GM12872 (cell line): ENCODE measurements around the gene CLEC4E.
A peak's percentile ranks its signal among the peaks of the same experiment; 100 is the strongest.

ENCODE experiments used
- CTCF ChIP-seq: IDR thresholded peaks from 3 replicates; pipeline ENCODE4 v1.5.1; 2011; ENCODE audit warnings: low read depth, mild to moderate bottlenecking, low read length, moderate library complexity; ENCODE audit not compliant: insufficient read depth

The CLEC4E gene

GRCh38 chr12:8537820-8538219 is 2.9 kb downstream of the CLEC4E start:
- peak; percentile 62 for TF ChIP-seq CTCF

- no peak for TF ChIP-seq CTCF
These were observed 8.7 kb downstream of the CLEC4E start for GRCh38 chr12:8532045-8532444.

- no peak for TF ChIP-seq CTCF
These were observed 13.2 kb downstream of the CLEC4E start for GRCh38 chr12:8527250-8528130.

- no peak for TF ChIP-seq CTCF
These were observed 21.5 kb downstream of the CLEC4E start for GRCh38 chr12:8519171-8519570.

GRCh38 chr12:8517971-8518370 is 22.7 kb downstream of the CLEC4E start:
- no peak for TF ChIP-seq CTCF

- no peak for TF ChIP-seq CTCF
These were observed 27.4 kb downstream of the CLEC4E start, which contains the start of gene CLEC4D for GRCh38 chr12:8513256-8513655. CLEC4D (plus strand) TSS chr12:8513503; CDS start chr12:8513733, 230 bp downstream.

- TF ChIP-seq CTCF, result no peak
These were observed 31.5 kb downstream of the CLEC4E start for GRCh38 chr12:8508910-8509841.
